Measurements from ENCODE around the gene SMOC1.
A peak's percentile ranks its signal among the peaks of the same experiment; 100 is the strongest.

SMOC1 gene

GRCh38 chr14:69865701-69866365 lies 13.4 kb upstream of the SMOC1 start:
- no peak for DNase-seq

- no peak for DNase-seq
Measured at GRCh38 chr14:69868363-69868963, 10.8 kb upstream of the SMOC1 start.

- DNase-seq: no peak
Measured at GRCh38 chr14:69870613-69871012, 8.6 kb upstream of the SMOC1 start.

- no peak for DNase-seq
Measured at GRCh38 chr14:69873877-69874780, 5.1 kb upstream of the SMOC1 start.

GRCh38 chr14:69876221-69876847 lies 2.9 kb upstream of the SMOC1 start:
- no peak for DNase-seq

- no peak for DNase-seq
Measured at GRCh38 chr14:69876848-69877306, 2.3 kb upstream of the SMOC1 start.

GRCh38 chr14:69877492-69877891 lies 1.7 kb upstream of the SMOC1 start:
- peak; percentile 66 for DNase-seq

- DNase-seq: no peak
Measured at GRCh38 chr14:69878251-69878650, 965 bp upstream of the SMOC1 start.

GRCh38 chr14:69880044-69880487 lies 850 bp downstream of the SMOC1 start:
- peak; percentile 33 for DNase-seq

- DNase-seq: no peak
Measured at GRCh38 chr14:69880893-69881292, 1.7 kb downstream of the SMOC1 start.

GRCh38 chr14:69882116-69882864 lies 3.1 kb downstream of the SMOC1 start:
- no peak for DNase-seq

- no peak for DNase-seq
Measured at GRCh38 chr14:69882915-69883314, 3.7 kb downstream of the SMOC1 start.

- DNase-seq: no peak
Measured at GRCh38 chr14:69886453-69887242, 7.4 kb downstream of the SMOC1 start.

- no peak for DNase-seq
Measured at GRCh38 chr14:69887740-69888657, 8.8 kb downstream of the SMOC1 start.

- no peak for DNase-seq
Measured at GRCh38 chr14:69891422-69891821, 12.2 kb downstream of the SMOC1 start.

- no peak for DNase-seq
Measured at GRCh38 chr14:69895109-69895508, 15.9 kb downstream of the SMOC1 start.

- no peak for DNase-seq
Measured at GRCh38 chr14:69896080-69896479, 16.9 kb downstream of the SMOC1 start.

- no peak for DNase-seq
Measured at GRCh38 chr14:69896972-69897371, 17.8 kb downstream of the SMOC1 start.

- DNase-seq: no peak
Measured at GRCh38 chr14:69900603-69901002, 21.4 kb downstream of the SMOC1 start.
